Measurements from ENCODE around the gene RAB20.
"Not testable (repeated sequence)": the region's sequence is repeated elsewhere in the genome, so short reads cannot be mapped to it uniquely, and the experiment has no call there.

The RAB20 gene

GRCh38 chr13:110491869-110492678 lies 69.4 kb downstream of the RAB20 start:
- DNase-seq (ENCODE audit: low read depth) = no peak

GRCh38 chr13:110490009-110490770 lies 71.3 kb downstream of the RAB20 start:
- DNase-seq (ENCODE audit: low read depth) = no peak

GRCh38 chr13:110486880-110487279 lies 74.6 kb downstream of the RAB20 start:
- DNase-seq (ENCODE audit: low read depth) = not testable (repeated sequence)

GRCh38 chr13:110486061-110486715 lies 75.3 kb downstream of the RAB20 start:
- DNase-seq (ENCODE audit: low read depth) = no peak

- peak; percentile 59 for DNase-seq (ENCODE audit: low read depth)
Observed at GRCh38 chr13:110485604-110486003, 75.9 kb downstream of the RAB20 start.

GRCh38 chr13:110484290-110485048 lies 77.1 kb downstream of the RAB20 start:
- no peak for DNase-seq (ENCODE audit: low read depth)

GRCh38 chr13:110483386-110483968 lies 78.0 kb downstream of the RAB20 start:
- peak; percentile 43 for DNase-seq (ENCODE audit: low read depth)

GRCh38 chr13:110480161-110480560 lies 81.4 kb downstream of the RAB20 start:
- no peak for DNase-seq (ENCODE audit: low read depth)

GRCh38 chr13:110479648-110480047 lies 81.9 kb downstream of the RAB20 start:
- DNase-seq (ENCODE audit: low read depth) = no peak

- no peak for DNase-seq (ENCODE audit: low read depth)
Observed at GRCh38 chr13:110479215-110479545, 82.3 kb downstream of the RAB20 start.

GRCh38 chr13:110478405-110479214 lies 82.9 kb downstream of the RAB20 start:
- DNase-seq (ENCODE audit: low read depth) = no peak

GRCh38 chr13:110477706-110478245 lies 83.7 kb downstream of the RAB20 start:
- no peak for DNase-seq (ENCODE audit: low read depth)

- DNase-seq (ENCODE audit: low read depth) = no peak
Observed at GRCh38 chr13:110476220-110476617, 85.3 kb downstream of the RAB20 start.

- no peak for DNase-seq (ENCODE audit: low read depth)
Observed at GRCh38 chr13:110475550-110476219, 85.8 kb downstream of the RAB20 start.

GRCh38 chr13:110475117-110475516 lies 86.4 kb downstream of the RAB20 start:
- DNase-seq (ENCODE audit: low read depth) = no peak

- DNase-seq (ENCODE audit: low read depth) = no peak
Observed at GRCh38 chr13:110474713-110475112, 86.8 kb downstream of the RAB20 start.
